SK-N-SH (cell line): ENCODE results near the gene ELMO2. TPM values are rescaled to one million over a fixed set of nuclear protein-coding genes. Genes with fewer than 3 reads are reported as not detected.

Source experiments
- CTCF ChIA-PET: fragments of 300-600, 350-600 bp; formaldehyde crosslinking; extraction: SDS; loops from one replicate; lab custom pipeline; 2021; lab: Yijun Ruan, JAX
- POLR2A ChIA-PET: fragments of 350-600 bp; sonication (Branson Sonifier 250); formaldehyde crosslinking; extraction: SDS; loops from one replicate; lab custom pipeline; 2020; ENCODE audit warnings: antibody characterized with exemption, inconsistent platforms; lab: Yijun Ruan, JAX
- DNase-seq: peaks from one replicate; pipeline ENCODE4 v3.0.0; 2012
- H2AFZ ChIP-seq: fragments of 200-600 bp; sonication (generic); 2 replicates; pipeline ENCODE4 v1.8.1; 2016; ENCODE audit warnings: antibody characterized with exemption, mild to moderate bottlenecking, low read depth
- H3F3A ChIP-seq: fragments of 200-600 bp; sonication (generic); replicated peaks from 2 replicates; pipeline ENCODE3; 2016; ENCODE audit warnings: antibody characterized with exemption, mild to moderate bottlenecking; ENCODE audit not compliant: insufficient read depth
- H3K27ac ChIP-seq, 2 experiments: fragments of 200-500 bp in 1 of 2; fragments of 200-600 bp in 1 of 2; sonication (Bioruptor generic) in 1 of 2; sonication (generic), shearing (Covaris generic) in 1 of 2; 2 replicates each; pipeline versions ENCODE4 v1.5.1 to v1.6.1; 2014 to 2016; ENCODE audit warnings: low read depth in 2 of 2, inconsistent platforms in 1 of 2, low read length in 1 of 2, mild to moderate bottlenecking in 1 of 2, mixed read lengths in 1 of 2
- H3K27me3 ChIP-seq: fragments of 200-600 bp; sonication (generic), shearing (Covaris generic); 2 replicates; pipeline ENCODE4 v1.6.1; 2016; ENCODE audit warnings: mixed run types; ENCODE audit not compliant: insufficient read depth
- H3K36me3 ChIP-seq, 2 experiments: fragments of 200-500 bp in 1 of 2; fragments of 200-600 bp in 1 of 2; sonication (Bioruptor generic) in 1 of 2; sonication (generic) in 1 of 2; replicated peaks in 1 of 2; 2 replicates each; pipeline versions ENCODE3 to v1.5.1; 2014 to 2016; ENCODE audit warnings: low read length in 1 of 2, mild to moderate bottlenecking in 1 of 2; ENCODE audit not compliant: insufficient read depth in 2 of 2, control insufficient read depth in 1 of 2
- H3K4me1 ChIP-seq, 2 experiments: fragments of 200-500 bp in 1 of 2; fragments of 200-600 bp in 1 of 2; sonication (Bioruptor generic) in 1 of 2; sonication (generic), shearing (Covaris generic) in 1 of 2; 2 replicates each; pipeline versions ENCODE4 v1.5.1 to v1.6.1; 2014 to 2016; ENCODE audit warnings: low read depth in 1 of 2, low read length in 1 of 2, mixed run types in 1 of 2; ENCODE audit not compliant: insufficient read depth in 2 of 2, control insufficient read depth in 1 of 2
- H3K4me2 ChIP-seq: fragments of 200-600 bp; sonication (generic), shearing (Covaris generic); 2 replicates; pipeline ENCODE4 v1.6.1; 2017; ENCODE audit warnings: mixed run types
- H3K4me3 ChIP-seq, 2 experiments: fragments of 200-500 bp in 1 of 2; fragments of 200-600 bp in 1 of 2; sonication (Bioruptor generic) in 1 of 2; sonication (generic), shearing (Covaris generic) in 1 of 2; 2 replicates each; pipeline versions ENCODE4 v1.5.1 to v1.8.1; 2014 to 2016; ENCODE audit warnings: low read depth in 2 of 2, inconsistent platforms in 1 of 2, low read length in 1 of 2, mild to moderate bottlenecking in 1 of 2, mixed read lengths in 1 of 2, moderate library complexity in 1 of 2
- H3K79me2 ChIP-seq: fragments of 200-600 bp; sonication (generic); 2 replicates; pipeline ENCODE4 v1.8.1; 2017; ENCODE audit warnings: mild to moderate bottlenecking; ENCODE audit not compliant: insufficient read depth
- H3K9ac ChIP-seq: fragments of 200-600 bp; sonication (generic); 2 replicates; pipeline ENCODE4 v1.6.1; 2017; ENCODE audit warnings: mixed run types
- H3K9me2 ChIP-seq: fragments of 200-600 bp; sonication (generic); 2 replicates; pipeline ENCODE4 v1.6.1; 2017; ENCODE audit warnings: mixed run types
- H3K9me3 ChIP-seq: fragments of 200-600 bp; sonication (generic); 2 replicates; pipeline ENCODE4 v1.6.1; 2017; ENCODE audit warnings: mixed run types, mild to moderate bottlenecking, moderate library complexity
- H4K20me1 ChIP-seq: fragments of 200-600 bp; sonication (generic); 2 replicates; pipeline ENCODE4 v1.6.1; 2017; ENCODE audit warnings: mild to moderate bottlenecking, mixed run types; ENCODE audit not compliant: insufficient read depth
- ELF1 ChIP-seq: IDR thresholded peaks from 2 replicates; pipeline ENCODE4 v1.4.0; 2012
- EP300 ChIP-seq, 2 experiments: IDR thresholded peaks; 2 replicates each; pipeline versions ENCODE4 v1.4.0 to v1.6.1; 2012; ENCODE audit warnings: borderline replicate concordance in 1 of 2, low read depth in 1 of 2, low read length in 1 of 2
- FOSL2 ChIP-seq: IDR thresholded peaks from 2 replicates; pipeline ENCODE4 v1.4.0; 2012; ENCODE audit warnings: low read depth, mild to moderate bottlenecking, moderate library complexity, borderline replicate concordance
- FOXM1 ChIP-seq: IDR thresholded peaks from 2 replicates; pipeline ENCODE4 v1.4.0; 2012; ENCODE audit warnings: low read depth, mild to moderate bottlenecking
- MEF2A ChIP-seq: IDR thresholded peaks from 2 replicates; pipeline ENCODE4 v1.4.0; 2012; ENCODE audit warnings: low read depth, borderline replicate concordance
- MXI1 ChIP-seq: IDR thresholded peaks from 2 replicates; pipeline ENCODE4 v1.6.1; 2012; ENCODE audit warnings: mild to moderate bottlenecking, low read depth, low read length, improper control_type of control experiment
- NFIC ChIP-seq: IDR thresholded peaks from 2 replicates; pipeline ENCODE4 v1.4.0; 2012; ENCODE audit warnings: borderline replicate concordance
- NRF1 ChIP-seq: IDR thresholded peaks from 2 replicates; pipeline ENCODE4 v1.6.1; 2012; ENCODE audit warnings: low read depth, mild to moderate bottlenecking, low read length
- PBX3 ChIP-seq: IDR thresholded peaks from 2 replicates; pipeline ENCODE4; 2012
- TAF1 ChIP-seq: IDR thresholded peaks from 2 replicates; pipeline ENCODE4 v1.6.1; 2012; ENCODE audit warnings: low read depth, mild to moderate bottlenecking, low read length, moderate library complexity, borderline replicate concordance
- TCF12 ChIP-seq: IDR thresholded peaks from 2 replicates; pipeline ENCODE4 v1.4.0; 2012
- ZBTB33 ChIP-seq: IDR thresholded peaks from 2 replicates; pipeline ENCODE4 v1.4.0; 2012; ENCODE audit warnings: low read depth, borderline replicate concordance
- WGBS: methylation state at CpG from one replicate; pipeline ENCODE4 v1.1.6; 2017; ENCODE audit warnings: low lambda C conversion rate; 5-methylcytosine and 5-hydroxymethylcytosine counted together
- polyA plus RNA-seq, 3 experiments: library from polyadenylated mRNA; depleted of rRNA; stranded (reverse); fragments of >200 nt; gene quantifications; 2 replicates each; pipeline ENCODE4 v1.2.3, GENCODE V29; 2012

The ELMO2 gene
- polyA plus RNA-seq, 1 of the 3 experiments (the other 2 are of a cell fraction): 32.1 TPM

- CTCF ChIA-PET: interaction anchor here (0.6 to 11.6 kb wide), 13 partner anchors 9 to 219 kb away, joined by 3 to 219 read pairs (median 33); partner anchors contain the start of gene CDH22
- peaks cover 16 to 51% of the 10 kb centered on the region in 2 experiments; a peak in 3 of 4 replicates for H3K4me1 ChIP-seq
- H3K79me2 ChIP-seq: no peaks in the 10 kb centered on the region
- no peaks in the 10 kb centered on the region for H3K9me2 ChIP-seq
- DNase-seq: no peak
- no peaks in the 10 kb centered on the region for H3K9me3 ChIP-seq
- TF ChIP-seq FOSL2 (peak; percentile 21; the same call in 1 of the 2 replicates), ZBTB33 (no peak), TCF12 (no peak), ELF1 (peak; percentile 33; the same call in 1 of the 2 replicates), EP300 (IDR thresholded peaks at IDR 0.05; ENCODE audit: borderline replicate concordance in 1 of 2, low read depth in 1 of 2, low read length in 1 of 2) (no peak), PBX3 (no peak)
- no peaks in the 10 kb centered on the region for H3K27me3 ChIP-seq
- H3K36me3 ChIP-seq: peaks cover 16 to 24% of the 10 kb centered on the region in 2 experiments
- peak overlapping the region; percentile 69; the same call in 1 of the 2 replicates for H3K4me2 ChIP-seq
- H2AFZ ChIP-seq: no peak overlapping the region
- POLR2A ChIA-PET: interaction anchor here (0.8 kb wide), 1 partner anchor 13 kb away, joined by 5 read pairs; no protein-coding TSS in a partner anchor
- 34% methylated on average over 10 of the region's 13 CpGs for WGBS
- peak overlapping the region; percentile 36 to 81 for H3K27ac ChIP-seq
- H3K9ac ChIP-seq: peak overlapping the region; percentile 64
- H3K4me3 ChIP-seq: no peak overlapping the region
- H4K20me1 ChIP-seq: no peaks in the 10 kb centered on the region
- H3F3A ChIP-seq: peaks cover 12% of the 10 kb centered on the region
Measured at GRCh38 chr20:46350201-46350985, 56.0 kb downstream of the ELMO2 start.

GRCh38 chr20:46349742-46350056 lies 56.7 kb downstream of the ELMO2 start:
- ChIA-PET POLR2A (interaction anchor here (0.8 kb wide), 1 partner anchor 14 kb away, joined by 5 read pairs; no protein-coding TSS in a partner anchor), CTCF (interaction anchor here (0.6 to 11.6 kb wide), 37 partner anchors 10 to 237 kb away, joined by 3 to 219 read pairs (median 8); partner anchors contain the start of gene CDH22)
- H4K20me1 ChIP-seq: no peaks in the 10 kb centered on the region
- H3K79me2 ChIP-seq: no peaks in the 10 kb centered on the region
- H3K4me2 ChIP-seq: peak overlapping the region; percentile 69; the same call in 1 of the 2 replicates
- TF ChIP-seq NFIC: no peak
- no peak for TF ChIP-seq FOXM1
- no peak for TF ChIP-seq TCF12
- no peak for TF ChIP-seq MXI1
- no peak for TF ChIP-seq TAF1
- no peak for TF ChIP-seq PBX3
- TF ChIP-seq NRF1: no peak
- TF ChIP-seq MEF2A: no peak
- no peak for TF ChIP-seq EP300 (IDR thresholded peaks at IDR 0.05; ENCODE audit: borderline replicate concordance in 1 of 2, low read depth in 1 of 2, low read length in 1 of 2)
- H3K9ac ChIP-seq: peak overlapping the region; percentile 52
- WGBS: 90% methylated on average over 4 of the region's 4 CpGs
- no peak overlapping the region for H2AFZ ChIP-seq
- H3K27ac ChIP-seq: peak overlapping the region in 1 of 2 experiments; percentile 81; a peak in 1 of 4 replicates
- H3K4me3 ChIP-seq: no peak overlapping the region
- peaks cover 16 to 17% of the 10 kb centered on the region in 2 experiments for H3K36me3 ChIP-seq
- no peak for DNase-seq
- H3K9me3 ChIP-seq: no peaks in the 10 kb centered on the region
- peaks cover 12% of the 10 kb centered on the region for H3F3A ChIP-seq
- H3K27me3 ChIP-seq: no peaks in the 10 kb centered on the region
- peaks cover 16 to 51% of the 10 kb centered on the region in 2 experiments; a peak in 3 of 4 replicates for H3K4me1 ChIP-seq
- H3K9me2 ChIP-seq: no peaks in the 10 kb centered on the region
